NCI-H187 treated with DMSO at 0.1 percent for 48 hours (cell line): Measurements from ENCODE around the gene FRMPD4.

Experiments
- DNase-seq: peaks from one replicate; lab custom pipeline; 2025; lab: John Stamatoyannopoulos, UW

FRMPD4 gene

DNA sequence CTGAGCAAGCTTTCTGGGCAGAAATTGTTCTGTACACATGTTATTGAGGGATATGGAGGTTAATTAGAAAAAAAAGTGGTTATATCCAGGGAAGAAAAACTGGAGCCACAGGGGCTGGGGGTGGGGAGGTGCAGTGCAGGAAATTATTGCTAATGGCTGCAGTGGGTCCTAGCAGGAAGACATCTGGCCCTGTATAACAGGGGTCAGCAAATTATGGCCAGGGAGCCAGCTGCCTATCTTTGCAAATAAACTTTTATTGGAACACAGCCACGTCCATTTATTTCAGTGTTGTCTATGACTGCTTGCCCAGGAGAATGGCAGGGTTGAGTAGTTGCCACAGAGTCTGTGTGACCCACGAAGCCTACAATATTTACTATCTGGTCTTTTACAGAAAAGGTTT lies 629.6 kb downstream of the FRMPD4 start:
- no peak for DNase-seq

DNA sequence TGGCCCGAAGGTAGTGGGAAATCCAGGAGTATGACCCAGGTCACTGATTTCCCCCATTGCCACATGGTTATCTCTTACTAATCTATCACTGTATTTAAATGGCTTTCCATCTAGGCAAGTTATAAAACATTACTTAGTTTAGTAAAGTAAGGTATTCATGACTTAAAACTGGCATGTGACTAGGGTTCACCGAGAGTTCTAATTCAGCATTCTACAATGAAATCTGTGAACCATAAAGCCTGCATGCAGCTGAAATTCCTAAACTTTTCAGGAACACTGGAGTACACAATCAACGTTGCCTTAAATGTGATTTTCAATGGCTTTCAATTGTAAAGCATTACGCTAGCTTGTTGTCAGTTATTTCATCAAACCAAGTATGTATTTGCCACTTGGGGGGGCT lies 630.2 kb downstream of the FRMPD4 start:
- DNase-seq, result no peak

DNA sequence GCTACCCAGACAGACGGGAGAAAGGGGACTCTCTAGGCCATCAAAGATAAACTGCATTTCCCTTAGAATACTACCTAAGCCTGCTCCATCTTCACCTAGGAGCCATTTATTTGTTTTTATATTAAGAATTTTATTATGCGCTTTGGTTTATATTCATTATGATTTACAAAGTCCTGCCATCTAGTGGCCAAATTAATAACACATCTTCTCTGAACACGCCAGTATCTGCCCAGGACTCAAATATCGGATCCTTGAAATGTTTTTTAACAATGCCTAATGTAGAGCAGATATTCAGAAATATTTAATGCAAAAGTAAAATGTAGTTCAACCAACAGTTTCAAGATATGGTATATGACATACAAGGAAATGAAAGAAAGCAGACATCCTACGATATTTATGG lies 632.2 kb downstream of the FRMPD4 start:
- DNase-seq, result no peak

- no peak for DNase-seq
Observed at GRCh38 chrX:12771445-12772069, 633.3 kb downstream of the FRMPD4 start.
